EH (cell line): ENCODE data around the gene DCN.

Experiments used
- DNase-seq: peaks from one replicate; pipeline ENCODE4 v3.0.0-alpha.2; 2015; ENCODE audit warnings: low read depth

DCN gene

GRCh38 chr12:91186156-91186555 is 3.5 kb upstream of the DCN start:
- DNase-seq, result no peak

GRCh38 chr12:91185421-91185820 is 2.8 kb upstream of the DCN start:
- DNase-seq, result no peak

- DNase-seq, result no peak
Observed at GRCh38 chr12:91183551-91183950, 934 bp upstream of the DCN start.

GRCh38 chr12:91180582-91181395 is 1.8 kb downstream of the DCN start:
- peak; percentile 89 for DNase-seq

- no peak for DNase-seq
Observed at GRCh38 chr12:91179966-91180561, 2.6 kb downstream of the DCN start.

GRCh38 chr12:91179315-91179714 is 3.3 kb downstream of the DCN start:
- no peak for DNase-seq

GRCh38 chr12:91178781-91179180 is 3.8 kb downstream of the DCN start:
- DNase-seq, result peak; percentile 28

GRCh38 chr12:91178139-91178561 is 4.5 kb downstream of the DCN start:
- DNase-seq, result peak; percentile 59

- DNase-seq, result peak; percentile 58
Observed at GRCh38 chr12:91177381-91177780, 5.2 kb downstream of the DCN start.

GRCh38 chr12:91176915-91177314 is 5.7 kb downstream of the DCN start:
- no peak for DNase-seq

GRCh38 chr12:91176358-91176757 is 6.3 kb downstream of the DCN start:
- no peak for DNase-seq

- no peak for DNase-seq
Observed at GRCh38 chr12:91173124-91173523, 9.5 kb downstream of the DCN start.

- peak; percentile 17 for DNase-seq
Observed at GRCh38 chr12:91172096-91172495, 10.5 kb downstream of the DCN start.

GRCh38 chr12:91171476-91171875 is 11.1 kb downstream of the DCN start:
- no peak for DNase-seq

GRCh38 chr12:91163116-91163515 is 19.5 kb downstream of the DCN start:
- DNase-seq, result peak; percentile 62

- no peak for DNase-seq
Observed at GRCh38 chr12:91161009-91161408, 21.6 kb downstream of the DCN start.

GRCh38 chr12:91155990-91156389 is 26.6 kb downstream of the DCN start:
- no peak for DNase-seq

GRCh38 chr12:91154131-91154530 is 28.5 kb downstream of the DCN start:
- DNase-seq, result no peak

GRCh38 chr12:91144053-91144452 is 38.6 kb downstream of the DCN start:
- DNase-seq, result peak; percentile 27

GRCh38 chr12:91143206-91143605 is 39.4 kb downstream of the DCN start:
- DNase-seq, result peak; percentile 27

- peak; percentile 77 for DNase-seq
Observed at GRCh38 chr12:91142221-91142631, 40.4 kb downstream of the DCN start.

GRCh38 chr12:91140026-91140931 is 42.3 kb downstream of the DCN start:
- peak; percentile 96 for DNase-seq

GRCh38 chr12:91139286-91139685 is 43.3 kb downstream of the DCN start:
- peak; percentile 27 for DNase-seq
